H9 (cell line): ENCODE measurements around the gene CORO2B. TPM values are rescaled to one million over a fixed set of nuclear protein-coding genes. Genes with fewer than 3 reads are reported as not detected.
A peak's percentile ranks its signal among the peaks of the same experiment; 100 is the strongest.

Experiments used
- DNase-seq: peaks from one replicate; pipeline ENCODE4 v3.0.0-alpha.2; 2017
- H2AFZ ChIP-seq: one replicate; pipeline ENCODE4 v1.6.1; 2013; ENCODE audit warnings: mild to moderate bottlenecking, low read length, control low read depth, moderate library complexity
- H2AK5ac ChIP-seq: 2 replicates; pipeline ENCODE4 v1.6.1; 2013; ENCODE audit warnings: low read length, control low read depth, mixed read lengths; ENCODE audit not compliant: insufficient read length
- H2BK120ac ChIP-seq: one replicate; pipeline ENCODE4 v1.6.1; 2013; ENCODE audit warnings: low read depth, mild to moderate bottlenecking, low read length, control low read depth, inconsistent platforms; ENCODE audit not compliant: poor library complexity, severe bottlenecking
- H2BK12ac ChIP-seq: 2 replicates; pipeline ENCODE4 v1.6.1; 2013; ENCODE audit warnings: low read length, control low read depth, mixed read lengths, low read depth; ENCODE audit not compliant: insufficient read length
- H2BK15ac ChIP-seq: 2 replicates; pipeline ENCODE4 v1.6.1; 2013; ENCODE audit warnings: low read depth, low read length, control low read depth
- H2BK20ac ChIP-seq: one replicate; pipeline ENCODE4 v1.6.1; 2013; ENCODE audit warnings: low read depth, mild to moderate bottlenecking, low read length, control low read depth, inconsistent platforms; ENCODE audit not compliant: poor library complexity, severe bottlenecking
- H2BK5ac ChIP-seq: 2 replicates; pipeline ENCODE4 v1.6.1; 2013; ENCODE audit warnings: low read length, control low read depth, mixed read lengths; ENCODE audit not compliant: insufficient read length
- H3K14ac ChIP-seq: 2 replicates; pipeline ENCODE4 v1.6.1; 2013; ENCODE audit warnings: low read length, control low read depth; ENCODE audit not compliant: insufficient read depth
- H3K18ac ChIP-seq: 2 replicates; pipeline ENCODE4 v1.6.1; 2013; ENCODE audit warnings: low read depth, mild to moderate bottlenecking, mixed read lengths, low read length, control low read depth; ENCODE audit not compliant: insufficient read length
- H3K23ac ChIP-seq: 2 replicates; pipeline ENCODE4 v1.6.1; 2013; ENCODE audit warnings: low read length, control low read depth, mixed read lengths, low read depth; ENCODE audit not compliant: insufficient read length
- H3K23me2 ChIP-seq: 2 replicates; pipeline ENCODE4 v1.6.1; 2013; ENCODE audit warnings: low read depth, mild to moderate bottlenecking, mixed read lengths, low read length, control low read depth; ENCODE audit not compliant: insufficient read length, poor library complexity, severe bottlenecking
- H3K27ac ChIP-seq: 2 replicates; pipeline ENCODE4 v1.5.1; 2013; ENCODE audit warnings: low read length, control low read depth, mixed read lengths, low read depth; ENCODE audit not compliant: insufficient read length
- H3K27me3 ChIP-seq: 2 replicates; pipeline ENCODE4 v1.6.1; 2013; ENCODE audit warnings: low read length, control low read depth, inconsistent platforms; ENCODE audit not compliant: insufficient read depth
- H3K4ac ChIP-seq: 2 replicates; pipeline ENCODE4 v1.6.1; 2013; ENCODE audit warnings: low read depth, mild to moderate bottlenecking, control low read depth, inconsistent platforms, low read length, moderate library complexity
- H3K4me1 ChIP-seq: 2 replicates; pipeline ENCODE4 v1.6.1; 2013; ENCODE audit warnings: low read length, control low read depth, inconsistent platforms; ENCODE audit not compliant: insufficient read depth
- H3K4me2 ChIP-seq: 2 replicates; pipeline ENCODE4 v1.6.1; 2013; ENCODE audit warnings: low read length, control low read depth, mixed read lengths; ENCODE audit not compliant: insufficient read length, insufficient read depth
- H3K56ac ChIP-seq: 2 replicates; pipeline ENCODE4 v1.6.1; 2013; ENCODE audit warnings: low read depth, mild to moderate bottlenecking, mixed read lengths, low read length, control low read depth; ENCODE audit not compliant: insufficient read length
- H3K79me1 ChIP-seq: 2 replicates; pipeline ENCODE4 v1.6.1; 2013; ENCODE audit warnings: low read depth, mild to moderate bottlenecking, moderate library complexity, low read length, control low read depth, inconsistent platforms; ENCODE audit not compliant: insufficient read depth, poor library complexity, severe bottlenecking
- H3K79me2 ChIP-seq: 2 replicates; pipeline ENCODE4 v1.6.1; 2013; ENCODE audit warnings: low read length, control low read depth, inconsistent platforms; ENCODE audit not compliant: insufficient read depth
- H3K9ac ChIP-seq: 2 replicates; pipeline ENCODE4 v1.6.1; 2013; ENCODE audit warnings: low read length, control low read depth, mixed read lengths; ENCODE audit not compliant: insufficient read length; ENCODE audit errors: extremely low read depth
- H3K9me3 ChIP-seq: one replicate; pipeline ENCODE4 v1.6.1; 2013; ENCODE audit warnings: low read depth, low read length, inconsistent platforms; ENCODE audit not compliant: control insufficient read depth
- H3T11ph ChIP-seq: one replicate; pipeline ENCODE4 v1.6.1; 2013; ENCODE audit warnings: mild to moderate bottlenecking, low read length, control low read depth, inconsistent platforms
- H4K20me1 ChIP-seq: one replicate; pipeline ENCODE4 v1.6.1; 2013; ENCODE audit not compliant: control insufficient read depth, insufficient read length, insufficient read depth
- H4K5ac ChIP-seq: 2 replicates; pipeline ENCODE4 v1.6.1; 2013; ENCODE audit warnings: low read depth, mild to moderate bottlenecking, mixed read lengths, low read length, control low read depth; ENCODE audit not compliant: insufficient read length
- H4K8ac ChIP-seq: replicated peaks from 2 replicates; pipeline ENCODE4 v1.6.1; 2013; ENCODE audit warnings: low read length, control low read depth, mixed read lengths, low read depth; ENCODE audit not compliant: insufficient read length
- H4K91ac ChIP-seq: 2 replicates; pipeline ENCODE4 v1.6.1; 2013; ENCODE audit warnings: low read depth, mild to moderate bottlenecking, moderate library complexity, mixed read lengths, low read length, control low read depth; ENCODE audit not compliant: insufficient read length
- H3K27ac Mint-ChIP-seq, 3 experiments: 2 replicates in 2 of 3; 3 replicates in 1 of 3; pipeline ENCODE4 v1.8.0; 2020 to 2021; ENCODE audit warnings: mixed read lengths in 3 of 3, mild to moderate bottlenecking in 1 of 3, moderate library complexity in 1 of 3
- H3K27me3 Mint-ChIP-seq: 2 replicates; pipeline ENCODE4 v1.8.0; 2021; ENCODE audit warnings: low read depth, mild to moderate bottlenecking, moderate library complexity, mixed read lengths
- H3K36me3 Mint-ChIP-seq, 3 experiments: 2 replicates in 2 of 3; 3 replicates in 1 of 3; pipeline ENCODE4 v1.8.0; 2020 to 2021; ENCODE audit warnings: low read depth in 3 of 3, mixed read lengths in 3 of 3; ENCODE audit not compliant: insufficient read depth in 1 of 3
- H3K4me1 Mint-ChIP-seq, 2 experiments: 2 replicates each; pipeline ENCODE4 v1.8.0; 2020; ENCODE audit warnings: mixed read lengths in 2 of 2
- H3K4me3 Mint-ChIP-seq, 2 experiments: 2 replicates in 1 of 2; 3 replicates in 1 of 2; pipeline ENCODE4 v1.8.0; 2020 to 2021; ENCODE audit warnings: mild to moderate bottlenecking in 2 of 2, mixed read lengths in 2 of 2, moderate library complexity in 1 of 2
- H3K9me3 Mint-ChIP-seq, 2 experiments: 2 replicates in 1 of 2; 3 replicates in 1 of 2; pipeline ENCODE4 v1.8.0; 2020; ENCODE audit warnings: mild to moderate bottlenecking in 2 of 2, mixed read lengths in 2 of 2, moderate library complexity in 1 of 2
- CTCF ChIP-seq: fragments of 200-600 bp; sonication (generic); conservative IDR thresholded peaks from 3 replicates; pipeline ENCODE4 v1.8.0; 2021; ENCODE audit warnings: antibody characterized with exemption, mild to moderate bottlenecking
- WGBS: extraction: QIAGEN DNeasy Blood & Tissue Kit; methylation state at CpG from one replicate; pipeline ENCODE4 v1.1.7; 2013; ENCODE audit warnings: missing lambda C conversion rate, low lambda C conversion rate, mixed read lengths; ENCODE audit not compliant: insufficient read length; ENCODE audit errors: extremely low coverage; 5-methylcytosine and 5-hydroxymethylcytosine counted together
- total RNA-seq: library from RNA; stranded (reverse); gene quantifications from 2 replicates; pipeline ENCODE4 v1.2.1, GENCODE V29; 2021

Gene CORO2B
- total RNA-seq, 1 experiment from 2014 or later = 3.1 TPM

GRCh38 chr15:68571582-68571981 lies 7.2 kb upstream of the CORO2B start:
- no peak overlapping the region for H3K9ac ChIP-seq
- no peaks in the 10 kb centered on the region for H3K9me3 ChIP-seq
- H3K4me2 ChIP-seq = no peak overlapping the region
- Mint-ChIP-seq H3K4me1 (peaks cover 64 to 75% of the 10 kb centered on the region in 2 experiments), H3K4me3 (no peak overlapping the region), H3K27me3 (peaks cover 29% of the 10 kb centered on the region), H3K27ac (peak overlapping the region in 1 of 3 experiments; percentile 42; a peak in 4 of 7 replicates), H3K9me3 (no peaks in the 10 kb centered on the region), H3K36me3 (no peaks in the 10 kb centered on the region)
- H3K23me2 ChIP-seq = no peaks in the 10 kb centered on the region
- H3K14ac ChIP-seq = no peak overlapping the region; the same call in 1 of the 2 replicates
- H3K79me2 ChIP-seq = no peaks in the 10 kb centered on the region
- no peak overlapping the region for H2BK20ac ChIP-seq
- H2BK12ac ChIP-seq = no peak overlapping the region
- H3T11ph ChIP-seq = no peak overlapping the region
- H3K56ac ChIP-seq = no peak overlapping the region
- no peak overlapping the region for H2AFZ ChIP-seq
- H4K8ac ChIP-seq = no peak overlapping the region
- no peak overlapping the region for H3K27ac ChIP-seq
- no peaks in the 10 kb centered on the region for H3K79me1 ChIP-seq
- no peak overlapping the region for H3K18ac ChIP-seq
- H2BK15ac ChIP-seq = no peak overlapping the region
- H3K23ac ChIP-seq = no peak overlapping the region
- no peak overlapping the region for H2BK5ac ChIP-seq
- no peak overlapping the region for H4K5ac ChIP-seq
- no peaks in the 10 kb centered on the region for H4K20me1 ChIP-seq
- no CpG with 5 or more reads among the region's 4 CpGs for WGBS
- no peaks in the 10 kb centered on the region; the same call in 1 of the 2 replicates for H3K27me3 ChIP-seq
- peaks cover 22% of the 10 kb centered on the region; the same call in 1 of the 2 replicates for H3K4me1 ChIP-seq
- no peak overlapping the region for H4K91ac ChIP-seq
- H2BK120ac ChIP-seq = no peak overlapping the region
- no peak for TF ChIP-seq CTCF
- H2AK5ac ChIP-seq = no peak overlapping the region
- no peak for DNase-seq
- H3K4ac ChIP-seq = no peak overlapping the region
